Activated CD8-positive, alpha-beta T cell treated with anti-CD3 and anti-CD28 coated beads for 36 hours (primary cell): Measurements from ENCODE around the gene LAIR1. TPM values are rescaled to one million over a fixed set of nuclear protein-coding genes. Genes with fewer than 3 reads are reported as not detected.
"Not testable (repeated sequence)": the region's sequence is repeated elsewhere in the genome, so short reads cannot be mapped to it uniquely, and the experiment has no call there.

Source experiments
- ATAC-seq: fragments of 200-7000 bp; cut with Tn5 transposase; one replicate; pipeline ENCODE4 v1.10.0; 2021; ENCODE audit warnings: mild to moderate bottlenecking, moderate library complexity
- CTCF ChIA-PET: fragments of 350-600 bp; sonication (Branson Sonifier 250); formaldehyde crosslinking; loops from one replicate; lab custom pipeline; 2021; ENCODE audit warnings: antibody characterized with exemption; lab: Charles Lee
- POLR2A ChIA-PET: fragments of 350-600 bp; sonication (Branson Sonifier 250); formaldehyde crosslinking; loops from one replicate; lab custom pipeline; 2021; ENCODE audit warnings: antibody characterized with exemption; lab: Charles Lee
- DNase-seq: peaks from one replicate; pipeline ENCODE4 v3.0.0-alpha.2; 2020
- H3K27ac Mint-ChIP-seq: one replicate; pipeline ENCODE4 v1.8.0; 2021; ENCODE audit warnings: mild to moderate bottlenecking, mixed read lengths
- H3K27me3 Mint-ChIP-seq: one replicate; pipeline ENCODE4 v1.8.0; 2021; ENCODE audit warnings: mixed read lengths
- H3K36me3 Mint-ChIP-seq: one replicate; pipeline ENCODE4 v1.8.0; 2021; ENCODE audit warnings: low read depth, mixed read lengths
- H3K4me1 Mint-ChIP-seq: one replicate; pipeline ENCODE4 v1.8.0; 2021; ENCODE audit warnings: low read depth, mixed read lengths
- H3K4me3 Mint-ChIP-seq: one replicate; pipeline ENCODE4 v1.8.0; 2021; ENCODE audit warnings: mild to moderate bottlenecking, moderate library complexity, mixed read lengths
- H3K9me3 Mint-ChIP-seq: one replicate; pipeline ENCODE4 v1.8.0; 2021; ENCODE audit warnings: mixed read lengths
- intact Hi-C: fragments of 100-400 bp; cut with micrococcal nuclease; formaldehyde crosslinking; loops from one replicate; pipeline ENCODE4 v1.10.0; 2022
- total RNA-seq, 2 experiments: library from RNA; stranded (reverse); gene quantifications; one replicate each; pipeline ENCODE4 v1.2.3, GENCODE V29; 2021
- TF ChIP-seq, protein P1 (sequence below): fragments of 200-600 bp; IDR thresholded peaks from one replicate; pipeline ENCODE4 v1.8.0; 2022; ENCODE audit warnings: antibody characterized with exemption, mild to moderate bottlenecking

Gene LAIR1
- total RNA-seq, 2 experiments from 2014 or later = 11.3 TPM

GRCh38 chr19:54373781-54374631, 9.3 kb upstream of the LAIR1 start:
- CTCF ChIA-PET = interaction anchor here (1.1 to 1.6 kb wide), 5 partner anchors 9 to 49 kb away, joined by 3 to 4 read pairs (median 4); partner anchors contain the start of gene LAIR1
- H3K4me3 Mint-ChIP-seq = no peak overlapping the region
- peaks cover 76% of the 10 kb centered on the region for H3K4me1 Mint-ChIP-seq
- no peaks in the 10 kb centered on the region for H3K9me3 Mint-ChIP-seq
- TF ChIP-seq, protein P1, sequence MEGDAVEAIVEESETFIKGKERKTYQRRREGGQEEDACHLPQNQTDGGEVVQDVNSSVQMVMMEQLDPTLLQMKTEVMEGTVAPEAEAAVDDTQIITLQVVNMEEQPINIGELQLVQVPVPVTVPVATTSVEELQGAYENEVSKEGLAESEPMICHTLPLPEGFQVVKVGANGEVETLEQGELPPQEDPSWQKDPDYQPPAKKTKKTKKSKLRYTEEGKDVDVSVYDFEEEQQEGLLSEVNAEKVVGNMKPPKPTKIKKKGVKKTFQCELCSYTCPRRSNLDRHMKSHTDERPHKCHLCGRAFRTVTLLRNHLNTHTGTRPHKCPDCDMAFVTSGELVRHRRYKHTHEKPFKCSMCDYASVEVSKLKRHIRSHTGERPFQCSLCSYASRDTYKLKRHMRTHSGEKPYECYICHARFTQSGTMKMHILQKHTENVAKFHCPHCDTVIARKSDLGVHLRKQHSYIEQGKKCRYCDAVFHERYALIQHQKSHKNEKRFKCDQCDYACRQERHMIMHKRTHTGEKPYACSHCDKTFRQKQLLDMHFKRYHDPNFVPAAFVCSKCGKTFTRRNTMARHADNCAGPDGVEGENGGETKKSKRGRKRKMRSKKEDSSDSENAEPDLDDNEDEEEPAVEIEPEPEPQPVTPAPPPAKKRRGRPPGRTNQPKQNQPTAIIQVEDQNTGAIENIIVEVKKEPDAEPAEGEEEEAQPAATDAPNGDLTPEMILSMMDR = no peak
- H3K27ac Mint-ChIP-seq = no peak overlapping the region
- no peaks in the 10 kb centered on the region for H3K36me3 Mint-ChIP-seq
- DNase-seq = peak; percentile 30
- H3K27me3 Mint-ChIP-seq = peaks cover 17% of the 10 kb centered on the region
- POLR2A ChIA-PET = no interaction called here
- intact Hi-C loops = no loop called here
- ATAC-seq = no peak

- peaks cover 69% of the 10 kb centered on the region for H3K4me1 Mint-ChIP-seq
- H3K4me3 Mint-ChIP-seq = not testable (repeated sequence)
Observed at GRCh38 chr19:54371453-54371852, 6.7 kb upstream of the LAIR1 start.

DNA sequence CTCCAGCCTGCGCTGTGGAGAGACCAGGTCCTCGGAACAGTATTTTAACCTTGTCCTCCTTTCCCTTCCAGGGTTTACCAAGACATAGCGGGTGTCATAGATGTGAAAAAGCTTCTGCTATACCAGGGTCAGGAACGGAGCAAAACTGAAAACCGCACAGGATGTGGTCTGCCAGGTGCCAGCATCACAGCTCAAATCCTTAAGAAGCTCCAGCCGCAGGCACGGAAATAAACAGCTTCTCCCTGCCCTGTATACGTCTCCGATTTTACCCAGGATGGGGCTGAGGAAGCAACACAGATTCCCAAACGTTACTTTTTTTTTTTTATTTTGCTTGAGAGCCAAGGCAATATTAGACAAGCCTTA, 5.7 kb upstream of the LAIR1 start:
- intact Hi-C loops, POLR2A ChIA-PET, H3K9me3 Mint-ChIP-seq, CTCF ChIA-PET, H3K36me3 Mint-ChIP-seq: not testable (repeated sequence)
- Mint-ChIP-seq H3K27me3 (peaks cover 17% of the 10 kb centered on the region), H3K4me1 (peaks cover 65% of the 10 kb centered on the region), H3K4me3 (peak overlapping the region; percentile 69), H3K27ac (peak overlapping the region; percentile 57)
- ATAC-seq = peak; percentile 71
- peak; percentile 86 for DNase-seq

More at GRCh38 chr19:54371453-54371852, 6.7 kb upstream of the LAIR1 start:
- H3K27ac Mint-ChIP-seq, H3K9me3 Mint-ChIP-seq, intact Hi-C loops, H3K36me3 Mint-ChIP-seq, DNase-seq, ATAC-seq: not testable (repeated sequence)
- peaks cover 17% of the 10 kb centered on the region for H3K27me3 Mint-ChIP-seq
- ChIA-PET POLR2A (interaction anchor here (1.0 kb wide), 1 partner anchor 17 kb away, joined by 3 read pairs; no protein-coding TSS in a partner anchor), CTCF (interaction anchor here (1.0 to 1.4 kb wide), 3 partner anchors 17 to 44 kb away, joined by 3 to 8 read pairs (median 4); no protein-coding TSS in a partner anchor)

DNA sequence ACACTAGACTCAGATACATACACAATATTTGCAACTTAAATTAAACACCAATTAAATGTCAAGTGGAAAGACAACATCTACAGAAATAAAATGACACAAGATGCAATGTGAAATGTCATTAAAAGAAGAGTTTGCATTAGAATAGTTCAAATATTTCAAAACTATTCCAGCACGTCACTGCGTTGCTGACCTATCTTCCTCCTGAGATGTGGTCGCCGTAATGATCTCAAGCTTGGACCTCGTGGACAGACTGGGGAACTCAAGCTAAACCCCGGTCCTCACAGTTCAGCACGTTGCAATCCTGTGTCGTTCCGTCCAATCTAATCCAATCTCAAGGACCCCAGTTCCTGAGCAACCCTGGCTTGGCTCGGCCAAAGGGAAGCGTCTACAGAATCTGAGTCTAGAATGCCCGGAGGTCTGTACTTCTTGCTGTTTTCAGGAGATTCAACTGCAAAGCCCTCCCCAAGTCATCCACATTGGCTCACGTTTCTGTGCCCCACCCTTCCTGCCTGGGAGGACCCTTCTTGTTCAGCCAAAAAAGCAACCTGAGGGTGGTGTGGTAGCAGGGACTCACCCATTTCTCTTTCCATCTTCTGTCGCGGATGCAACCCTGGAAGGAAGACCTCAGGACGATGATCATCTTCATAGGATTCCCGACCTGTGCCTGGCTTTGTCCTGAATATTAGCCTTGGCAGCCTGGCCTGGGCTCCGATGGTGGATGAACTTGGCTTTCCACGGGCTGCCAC, 5.1 kb upstream of the LAIR1 start:
- intact Hi-C loops, POLR2A ChIA-PET, DNase-seq, H3K36me3 Mint-ChIP-seq, H3K9me3 Mint-ChIP-seq, CTCF ChIA-PET: not testable (repeated sequence)
- Mint-ChIP-seq H3K4me1 (peaks cover 65% of the 10 kb centered on the region), H3K27me3 (peaks cover 17% of the 10 kb centered on the region), H3K4me3 (peak overlapping the region; percentile 69), H3K27ac (peak overlapping the region; percentile 78)
- ATAC-seq = peak; percentile 21

DNA sequence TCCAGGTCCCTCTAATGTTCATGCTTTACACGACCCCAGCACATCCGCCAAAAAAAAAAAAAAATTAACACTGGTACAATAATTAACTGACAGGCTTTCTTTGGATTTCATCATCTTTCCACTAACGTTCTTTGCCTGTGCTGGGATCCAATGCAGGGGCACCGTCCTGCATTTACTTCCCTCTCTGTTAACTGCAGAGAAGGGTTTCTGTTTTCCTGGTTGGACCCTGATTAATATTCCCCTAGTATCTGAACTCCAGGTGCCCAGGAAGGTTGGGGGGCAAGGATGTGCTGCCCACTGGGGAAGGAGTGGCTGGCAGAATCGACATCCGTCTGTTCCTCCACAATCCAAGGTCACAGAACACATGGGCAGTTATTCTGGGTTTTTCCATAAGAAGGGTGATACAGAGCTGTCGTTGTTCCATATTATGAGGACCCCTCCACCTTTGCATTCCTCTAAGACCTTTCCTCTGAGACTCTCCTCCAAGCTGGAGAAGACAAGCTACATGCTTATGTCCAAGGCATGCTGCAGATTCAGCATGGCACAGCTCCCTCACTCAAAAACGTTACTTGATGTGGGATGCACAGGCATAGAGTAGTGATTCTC, 4.5 kb upstream of the LAIR1 start:
- Mint-ChIP-seq H3K4me3 (peak overlapping the region; percentile 69), H3K36me3 (no peaks in the 10 kb centered on the region), H3K9me3 (no peaks in the 10 kb centered on the region), H3K27me3 (peaks cover 17% of the 10 kb centered on the region), H3K4me1 (peaks cover 60% of the 10 kb centered on the region), H3K27ac (peak overlapping the region; percentile 78)
- ChIA-PET CTCF (interaction anchor here (1.6 kb wide), 1 partner anchor 19 kb away, joined by 5 read pairs; no protein-coding TSS in a partner anchor), POLR2A (no interaction called here)
- intact Hi-C loops = no loop called here
- no peak for DNase-seq
- TF ChIP-seq, protein P1 = no peak
- ATAC-seq = no peak

DNA sequence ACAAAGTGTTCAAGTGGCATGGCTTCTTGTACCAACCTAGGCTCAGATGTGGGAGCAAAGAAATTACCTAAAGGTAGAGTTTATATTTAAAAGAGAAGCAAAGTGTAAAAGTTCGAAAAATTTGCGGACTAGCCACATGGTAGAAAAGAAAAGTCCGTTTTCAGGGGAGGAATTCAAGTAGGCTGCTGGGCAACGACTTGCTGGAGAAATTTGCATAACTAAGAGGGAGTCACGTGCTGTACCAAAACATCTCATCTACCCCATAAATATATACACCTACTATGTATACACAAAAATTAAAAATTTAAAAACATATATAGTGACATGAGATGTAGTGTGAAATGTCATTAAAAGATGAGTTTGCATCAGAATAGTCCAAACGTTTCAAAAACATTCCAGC, 2.1 kb upstream of the LAIR1 start:
- H3K4me1 Mint-ChIP-seq = peaks cover 62% of the 10 kb centered on the region
- TF ChIP-seq, protein P1 = no peak
- H3K27ac Mint-ChIP-seq = no peak overlapping the region
- intact Hi-C loops = no loop called here
- H3K4me3 Mint-ChIP-seq = no peak overlapping the region
- H3K36me3 Mint-ChIP-seq = peaks cover 9% of the 10 kb centered on the region
- peaks cover 14% of the 10 kb centered on the region for H3K27me3 Mint-ChIP-seq
- POLR2A ChIA-PET = no interaction called here
- CTCF ChIA-PET = interaction anchor here (2.0 kb wide), 1 partner anchor 24 kb away, joined by 14 read pairs; no protein-coding TSS in a partner anchor
- ATAC-seq (no peak), DNase-seq (no peak)
- H3K9me3 Mint-ChIP-seq = no peaks in the 10 kb centered on the region

DNA sequence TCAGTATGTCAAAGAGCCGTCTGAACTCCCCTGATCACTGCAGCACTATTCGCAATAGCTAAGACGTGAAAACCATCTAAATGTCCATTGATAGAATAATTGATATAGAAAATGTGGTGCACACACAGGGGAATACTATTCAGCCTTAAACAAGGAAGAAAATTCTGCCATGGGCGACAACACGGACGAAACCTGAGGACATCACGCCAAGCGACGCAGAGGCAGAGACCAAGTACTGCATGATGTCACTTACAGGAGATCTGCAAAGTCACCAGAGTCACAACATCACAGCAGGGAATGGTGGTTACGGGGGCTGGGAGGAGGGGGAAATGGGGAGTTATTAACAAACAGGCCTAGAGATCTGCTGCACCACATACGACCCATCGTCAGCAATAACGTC, 1.1 kb upstream of the LAIR1 start:
- ChIA-PET CTCF (interaction anchor here (1.3 to 2.0 kb wide), 3 partner anchors 9 to 50 kb away, joined by 4 to 14 read pairs (median 4); partner anchors contain the start of gene TTYH1), POLR2A (interaction anchor here (1.3 kb wide), 1 partner anchor 24 kb away, joined by 3 read pairs; no protein-coding TSS in a partner anchor)
- H3K27ac Mint-ChIP-seq, intact Hi-C loops, ATAC-seq, H3K36me3 Mint-ChIP-seq, DNase-seq, H3K9me3 Mint-ChIP-seq, H3K27me3 Mint-ChIP-seq, H3K4me3 Mint-ChIP-seq: not testable (repeated sequence)
- H3K4me1 Mint-ChIP-seq = peaks cover 65% of the 10 kb centered on the region
